T-cell (primary cell): ENCODE measurements around the gene PLXND1. TPM values are rescaled to one million over a fixed set of nuclear protein-coding genes. Genes with fewer than 3 reads are reported as not detected.
A peak's percentile ranks its signal among the peaks of the same experiment; 100 is the strongest.

ENCODE experiments used
- ATAC-seq, 4 experiments: fragments of 200-7000 bp in 3 of 4; fragments of 150-1000 bp in 1 of 4; cut with Tn5 transposase; replicated peaks in 1 of 4; 1 replicate in 3 of 4; 2 replicates in 1 of 4; pipeline ENCODE4 v1.10.0; 2021; ENCODE audit warnings: moderate library complexity in 3 of 4, mild to moderate bottlenecking in 2 of 4, moderate number of reproducible peaks in 1 of 4
- CTCF ChIA-PET, 2 donors: fragments of 300-600 bp; sonication (Branson Sonifier 250); formaldehyde crosslinking; loops; one replicate each; lab custom pipeline; 2022; ENCODE audit warnings: antibody characterized with exemption in 2 of 2; lab: Charles Lee
- POLR2A ChIA-PET, 2 donors: fragments of 300-600 bp; sonication (Branson Sonifier 250); formaldehyde crosslinking; loops; one replicate each; lab custom pipeline; 2022; ENCODE audit warnings: antibody characterized with exemption in 2 of 2; lab: Charles Lee
- DNase-seq, 35 experiments: peaks; one replicate each; pipeline versions ENCODE4 v3.0.0 to v3.0.0-alpha.2; 2013 to 2023
- H3K27ac ChIP-seq: one replicate; pipeline ENCODE4 v1.5.1; 2013; ENCODE audit warnings: low read length
- H3K27me3 ChIP-seq, 2 experiments: replicated peaks in 1 of 2; 1 replicate in 1 of 2; 2 replicates in 1 of 2; pipeline versions ENCODE4 v1.6.1 to v1.7.0; 2013; ENCODE audit warnings: low read length in 1 of 2, mixed read lengths in 1 of 2; ENCODE audit not compliant: control insufficient read depth in 2 of 2, insufficient read depth in 2 of 2; ENCODE audit errors: extremely low read depth in 1 of 2
- H3K36me3 ChIP-seq, 2 donors: 1 replicate in 1 of 2; 2 replicates in 1 of 2; pipeline versions ENCODE4 v1.6.1 to v1.7.0; 2013; ENCODE audit warnings: low read length in 1 of 2; ENCODE audit not compliant: control insufficient read depth in 2 of 2, insufficient read depth in 1 of 2; ENCODE audit errors: extremely low read depth in 1 of 2
- H3K4me1 ChIP-seq, 2 experiments: 1 replicate in 1 of 2; 2 replicates in 1 of 2; pipeline versions ENCODE4 v1.6.1 to v1.7.0; 2013; ENCODE audit warnings: low read length in 2 of 2, mixed read lengths in 1 of 2; ENCODE audit not compliant: insufficient read depth in 2 of 2, control insufficient read depth in 1 of 2; ENCODE audit errors: extremely low read depth in 1 of 2
- H3K4me3 ChIP-seq, 2 donors: 1 replicate in 1 of 2; 2 replicates in 1 of 2; pipeline versions ENCODE4 v1.5.1 to v1.7.0; 2013; ENCODE audit warnings: mild to moderate bottlenecking in 2 of 2, low read length in 1 of 2, moderate library complexity in 1 of 2; ENCODE audit not compliant: control insufficient read depth in 1 of 2; ENCODE audit errors: extremely low read depth in 1 of 2
- H3K9me3 ChIP-seq: 2 replicates; pipeline ENCODE4 v1.7.0; 2013
- H3K27ac Mint-ChIP-seq, 2 donors: one replicate each; pipeline ENCODE4 v1.8.0; 2020 to 2021; ENCODE audit warnings: mild to moderate bottlenecking in 2 of 2, mixed read lengths in 2 of 2
- H3K27me3 Mint-ChIP-seq, 2 donors: one replicate each; pipeline ENCODE4 v1.8.0; 2021 to 2022; ENCODE audit warnings: mixed read lengths in 2 of 2
- H3K36me3 Mint-ChIP-seq: one replicate; pipeline ENCODE4 v1.8.0; 2021; ENCODE audit warnings: mixed read lengths
- H3K4me1 Mint-ChIP-seq, 3 donors: one replicate each; pipeline ENCODE4 v1.8.0; 2020 to 2022; ENCODE audit warnings: mixed read lengths in 3 of 3, mild to moderate bottlenecking in 1 of 3
- H3K4me3 Mint-ChIP-seq, 3 donors: one replicate each; pipeline ENCODE4 v1.8.0; 2020 to 2022; ENCODE audit warnings: mild to moderate bottlenecking in 3 of 3, mixed read lengths in 3 of 3, moderate library complexity in 3 of 3
- H3K9me3 Mint-ChIP-seq, 3 donors: one replicate each; pipeline ENCODE4 v1.8.0; 2020 to 2022; ENCODE audit warnings: mixed read lengths in 3 of 3
- WGBS: methylation state at CpG from one replicate; pipeline ENCODE4 v1.1.5; 2013; ENCODE audit warnings: missing lambda C conversion rate; ENCODE audit not compliant: insufficient coverage; 5-methylcytosine and 5-hydroxymethylcytosine counted together
- total RNA-seq, 35 experiments: library from RNA in 6 of 35; stranded (reverse) in 6 of 35; fragments of 120-200 nt in 1 of 35; gene quantifications; one replicate each; pipeline versions ENCODE4 v1.2.1 to v1.2.4 and lab custom pipeline; 2013 to 2026

Gene PLXND1
- total RNA-seq, 5 donors from 2014 or later (not counting 1 experiment from before 2014, with no cell fraction given), result 13.6 to 53.3 (median 44.9) TPM

GRCh38 chr3:129576514-129577352, 29.7 kb downstream of the PLXND1 start:
- peaks cover 21 to 64% (median 36%) of the 10 kb centered on the region in 3 donors for H3K4me1 Mint-ChIP-seq
- H3K27me3 ChIP-seq, result no peaks in the 10 kb centered on the region

GRCh38 chr3:129575997-129576384, 30.5 kb downstream of the PLXND1 start:
- Histone ChIP-seq H3K27ac (peak overlapping the region; percentile 95), H3K27me3 (no peaks in the 10 kb centered on the region), H3K9me3 (no peaks in the 10 kb centered on the region), H3K4me1 (peaks cover 15 to 71% of the 10 kb centered on the region in 2 experiments), H3K36me3 (no peaks in the 10 kb centered on the region), H3K4me3 (no peak overlapping the region)
- CTCF ChIA-PET, result interaction anchor here in 1 of 2 donors (1.4 kb wide), 1 partner anchor 29 kb away, joined by 6 read pairs; no protein-coding TSS in a partner anchor
- ATAC-seq (no peak), DNase-seq (peak in 1 of 35 experiments; percentile 24)
- H3K4me1 Mint-ChIP-seq, result peaks cover 21 to 64% (median 36%) of the 10 kb centered on the region in 3 donors
- H3K9me3 Mint-ChIP-seq, result no peaks in the 10 kb centered on the region
- no peaks in the 10 kb centered on the region for H3K27me3 Mint-ChIP-seq
- WGBS, result 81% methylated on average over 9 of the region's 10 CpGs
- H3K4me3 Mint-ChIP-seq, result peak overlapping the region; percentile 21 to 60 (median 25)
- H3K27ac Mint-ChIP-seq, result peak overlapping the region; percentile 96
- POLR2A ChIA-PET, result interaction anchor here in 1 of 2 donors (0.5 to 1.5 kb wide), 2 partner anchors 8 to 454 kb away, joined by 3 to 4 read pairs; partner anchors contain the start of gene RAB43
- H3K36me3 Mint-ChIP-seq, result peaks cover 4% of the 10 kb centered on the region

More at GRCh38 chr3:129576514-129577352, 29.7 kb downstream of the PLXND1 start:
- H3K4me1 ChIP-seq, result peaks cover 15 to 71% of the 10 kb centered on the region in 2 experiments
- WGBS, result 10% methylated on average over 13 of the region's 18 CpGs
- peak overlapping the region; percentile 7 to 30 for H3K4me3 ChIP-seq
- peak overlapping the region; percentile 95 for H3K27ac ChIP-seq
- H3K9me3 ChIP-seq, result no peaks in the 10 kb centered on the region
- no peaks in the 10 kb centered on the region for H3K9me3 Mint-ChIP-seq
- peak overlapping the region; percentile 96 for H3K27ac Mint-ChIP-seq
- ATAC-seq (peak; percentile 85 to 93 (median 88)), DNase-seq (peak; percentile 59 to 93 (median 82))
- H3K4me3 Mint-ChIP-seq, result peak overlapping the region; percentile 28 to 60 (median 46)
- H3K27me3 Mint-ChIP-seq, result no peaks in the 10 kb centered on the region
- no peaks in the 10 kb centered on the region for H3K36me3 ChIP-seq
- ChIA-PET POLR2A (interaction anchor here (0.5 to 1.5 kb wide), 5 partner anchors 9 to 455 kb away, joined by 3 to 6 read pairs (median 4); partner anchors contain the start of gene RAB43 (in 1 of the 2)), CTCF (interaction anchor here in 1 of 2 donors (1.2 to 1.4 kb wide), 2 partner anchors 29 to 87 kb away, joined by 6 read pairs; no protein-coding TSS in a partner anchor)
- peaks cover 4% of the 10 kb centered on the region for H3K36me3 Mint-ChIP-seq

- 81% methylated on average over 11 of the region's 19 CpGs for WGBS
- POLR2A ChIA-PET, result interaction anchor here in 1 of 2 donors (1.5 kb wide), 1 partner anchor 8 kb away, joined by 3 read pairs; no protein-coding TSS in a partner anchor
- Mint-ChIP-seq H3K36me3 (peaks cover 4% of the 10 kb centered on the region), H3K27me3 (no peaks in the 10 kb centered on the region), H3K4me3 (no peak overlapping the region), H3K9me3 (no peaks in the 10 kb centered on the region), H3K27ac (peak overlapping the region; percentile 96), H3K4me1 (peaks cover 21 to 64% (median 36%) of the 10 kb centered on the region in 3 donors)
- H3K27ac ChIP-seq, result peak overlapping the region; percentile 95
- no peaks in the 10 kb centered on the region for H3K9me3 ChIP-seq
- DNase-seq (no peak), ATAC-seq (no peak)
- H3K27me3 ChIP-seq, result no peaks in the 10 kb centered on the region
- H3K36me3 ChIP-seq, result peaks cover 0 to 2% of the 10 kb centered on the region in 2 donors
- peaks cover 15 to 71% of the 10 kb centered on the region in 2 experiments for H3K4me1 ChIP-seq
- H3K4me3 ChIP-seq, result no peak overlapping the region
- CTCF ChIA-PET, result interaction anchor here in 1 of 2 donors (1.4 kb wide), 1 partner anchor 30 kb away, joined by 6 read pairs; no protein-coding TSS in a partner anchor
Observed at GRCh38 chr3:129575233-129575996, 31.1 kb downstream of the PLXND1 start.

- Mint-ChIP-seq H3K27me3 (no peaks in the 10 kb centered on the region), H3K36me3 (peaks cover 4% of the 10 kb centered on the region), H3K4me1 (peaks cover 21 to 60% (median 36%) of the 10 kb centered on the region in 3 donors), H3K27ac (peak overlapping the region; percentile 22 to 31), H3K9me3 (no peaks in the 10 kb centered on the region), H3K4me3 (no peak overlapping the region)
- H3K4me3 ChIP-seq, result no peak overlapping the region
- peaks cover 15 to 60% of the 10 kb centered on the region in 2 experiments for H3K4me1 ChIP-seq
- POLR2A ChIA-PET, result no interaction called here
- DNase-seq (no peak), ATAC-seq (no peak)
- no peak overlapping the region for H3K27ac ChIP-seq
- no peaks in the 10 kb centered on the region for H3K9me3 ChIP-seq
- WGBS, result 99% methylated on average over 21 of the region's 24 CpGs
- H3K27me3 ChIP-seq, result no peaks in the 10 kb centered on the region
- CTCF ChIA-PET, result no interaction called here
- H3K36me3 ChIP-seq, result peaks cover 0 to 3% of the 10 kb centered on the region in 2 donors
Observed at GRCh38 chr3:129574206-129574605, 32.3 kb downstream of the PLXND1 start.

- DNase-seq, result no peak
- Mint-ChIP-seq H3K9me3 (no peaks in the 10 kb centered on the region), H3K36me3 (peaks cover 4% of the 10 kb centered on the region), H3K27me3 (no peaks in the 10 kb centered on the region), H3K27ac (peak overlapping the region in 1 of 2 donors; percentile 39), H3K4me1 (peaks cover 21 to 53% (median 34%) of the 10 kb centered on the region in 3 donors), H3K4me3 (no peak overlapping the region)
- ChIA-PET CTCF (no interaction called here), POLR2A (no interaction called here)
- Histone ChIP-seq H3K4me3 (no peak overlapping the region), H3K4me1 (peaks cover 15 to 56% of the 10 kb centered on the region in 2 experiments), H3K27me3 (no peaks in the 10 kb centered on the region), H3K27ac (no peak overlapping the region), H3K9me3 (no peaks in the 10 kb centered on the region), H3K36me3 (peaks cover 0 to 3% of the 10 kb centered on the region in 2 donors)
- 93% methylated on average over 9 of the region's 14 CpGs for WGBS
- no peak for ATAC-seq
Observed at GRCh38 chr3:129573493-129573892, 33.0 kb downstream of the PLXND1 start.

GRCh38 chr3:129572603-129573002, 33.9 kb downstream of the PLXND1 start:
- WGBS, result 95% methylated on average over 14 of the region's 18 CpGs
- Mint-ChIP-seq H3K4me1 (peaks cover 15 to 48% (median 28%) of the 10 kb centered on the region in 3 donors), H3K27ac (no peak overlapping the region), H3K36me3 (peaks cover 4% of the 10 kb centered on the region), H3K27me3 (no peaks in the 10 kb centered on the region), H3K4me3 (no peak overlapping the region), H3K9me3 (no peaks in the 10 kb centered on the region)
- DNase-seq, result no peak
- no peak overlapping the region for H3K4me3 ChIP-seq
- ChIA-PET POLR2A (no interaction called here), CTCF (no interaction called here)
- H3K36me3 ChIP-seq, result peaks cover 0 to 3% of the 10 kb centered on the region in 2 donors
- H3K27ac ChIP-seq, result no peak overlapping the region
- ATAC-seq, result no peak
- H3K4me1 ChIP-seq, result peaks cover 13 to 52% of the 10 kb centered on the region in 2 experiments
- no peaks in the 10 kb centered on the region for H3K27me3 ChIP-seq
- no peaks in the 10 kb centered on the region for H3K9me3 ChIP-seq
